Lower leg skin (tissue), 3 donors: Measurements from ENCODE around the gene SLC36A1.

ENCODE experiments used
- CTCF ChIP-seq, 3 donors: fragments of 450-650 bp; IDR thresholded peaks; one replicate each; pipeline ENCODE4 v1.5.1; 2016; ENCODE audit warnings: antibody characterized with exemption in 3 of 3, mild to moderate bottlenecking in 3 of 3, moderate library complexity in 2 of 3
- POLR2A ChIP-seq, 2 donors: fragments of 450-650 bp; IDR thresholded peaks; one replicate each; pipeline ENCODE4 v1.6.1; 2016 to 2017; ENCODE audit warnings: antibody characterized with exemption in 2 of 2, mild to moderate bottlenecking in 1 of 2, moderate library complexity in 1 of 2

- TF ChIP-seq CTCF (IDR thresholded peaks at IDR 0.05) (no peak), POLR2A (IDR thresholded peaks at IDR 0.05) (no peak)
These were observed 29.7 kb downstream of the SLC36A1 start for GRCh38 chr5:151477101-151477500.
